K562 (cell line): Measurements from ENCODE around the gene PMP22. TPM values are rescaled to one million over a fixed set of nuclear protein-coding genes. Genes with fewer than 3 reads are reported as not detected.
A peak's percentile ranks its signal among the peaks of the same experiment; 100 is the strongest.

ENCODE experiments used
- ATAC-seq: fragments of 200-7000 bp; cut with Tn5 transposase; 3 replicates; pipeline ENCODE4 v1.9.1; 2020; ENCODE audit warnings: moderate library complexity
- Bru-seq: library from RNA; stranded (reverse); fragments of 400-500 nt; gene quantifications from one replicate; lab custom pipeline; 2021; lab: Mats Ljungman, UMichigan
- BruChase-seq, 2 experiments: library from RNA; stranded (reverse); fragments of 400-500 nt; gene quantifications; one replicate each; lab custom pipeline; 2021; lab: Mats Ljungman, UMichigan
- BruUV-seq: library from RNA; stranded (reverse); fragments of 400-500 nt; replicated peaks from 2 replicates; lab custom pipeline; 2021; lab: Mats Ljungman, UMichigan
- CTCF ChIA-PET: fragments of 300-600 bp; formaldehyde crosslinking; extraction: SDS; loops from one replicate; lab custom pipeline; 2021; ENCODE audit warnings: low intra/inter-chr PET ratio; lab: Yijun Ruan, JAX
- POLR2A ChIA-PET: fragments of 300-600, 350-650 bp; sonication (Branson Sonifier 250); formaldehyde crosslinking; extraction: SDS; loops from one replicate; lab custom pipeline; 2021; ENCODE audit warnings: antibody characterized with exemption, inconsistent platforms; lab: Yijun Ruan, JAX
- DNase-seq, 4 experiments: peaks; one replicate each; pipeline versions ENCODE4 v3.0.0 to v3.0.0-alpha.2; 2011 to 2018; ENCODE audit warnings: low spot score in 3 of 4, mixed read lengths in 3 of 4; ENCODE audit errors: extremely low read depth in 1 of 4
- FAIRE-seq: peaks from 2 replicates; lab custom pipeline; 2011; peaks lifted over from hg19 to GRCh38; lab: Jason Lieb, UNC
- H2AFZ ChIP-seq: 2 replicates; pipeline ENCODE4 v1.6.0; 2011; ENCODE audit warnings: low read depth, low read length, control low read depth, inconsistent platforms
- H3K27ac ChIP-seq: fragments of 200-600 bp; 3 replicates; pipeline ENCODE4 v1.8.0; 2011; ENCODE audit warnings: low read depth, mild to moderate bottlenecking, control low read depth, inconsistent platforms, low read length, moderate library complexity, mixed read lengths; ENCODE audit errors: extremely low read depth
- H3K27me3 ChIP-seq, 2 experiments: fragments of 300-600 bp in 1 of 2; 2 replicates in 1 of 2; 3 replicates in 1 of 2; pipeline versions ENCODE4 v1.6.0 to v1.8.0; 2011; ENCODE audit warnings: inconsistent platforms in 2 of 2, low read length in 2 of 2, mild to moderate bottlenecking in 1 of 2, mixed read lengths in 1 of 2, moderate library complexity in 1 of 2; ENCODE audit not compliant: control insufficient read depth in 2 of 2, insufficient read depth in 2 of 2
- H3K36me3 ChIP-seq: fragments of 300-600 bp; 3 replicates; pipeline ENCODE4 v1.8.0; 2011; ENCODE audit warnings: mild to moderate bottlenecking, low read length, inconsistent platforms; ENCODE audit not compliant: control insufficient read depth, insufficient read depth
- H3K4me1 ChIP-seq, 2 experiments: fragments of 200-600 bp in 1 of 2; replicated peaks in 1 of 2; 2 replicates in 1 of 2; 3 replicates in 1 of 2; pipeline versions ENCODE4 v1.5.1 to v1.8.0; 2011; ENCODE audit warnings: inconsistent platforms in 2 of 2, low read length in 2 of 2, mild to moderate bottlenecking in 1 of 2, mixed read lengths in 1 of 2, moderate library complexity in 1 of 2; ENCODE audit not compliant: control insufficient read depth in 2 of 2, insufficient read depth in 2 of 2
- H3K4me2 ChIP-seq: 2 replicates; pipeline ENCODE4 v1.6.1; 2011; ENCODE audit warnings: low read length, control low read depth, inconsistent platforms, mixed read lengths; ENCODE audit not compliant: insufficient read depth
- H3K4me3 ChIP-seq: fragments of 200-600 bp; sonication (generic), shearing (Covaris generic); 2 replicates; pipeline ENCODE4 v1.5.1; 2016; ENCODE audit warnings: control low read depth, inconsistent platforms
- H3K79me2 ChIP-seq: fragments of 200-600 bp; 3 replicates; pipeline ENCODE4 v1.8.0; 2011; ENCODE audit warnings: low read length, inconsistent platforms; ENCODE audit not compliant: control insufficient read depth, insufficient read depth
- H3K9ac ChIP-seq, 2 experiments: 2 replicates each; pipeline versions ENCODE4 v1.6.0 to v1.6.1; 2011; ENCODE audit warnings: low read depth in 2 of 2, low read length in 2 of 2, control low read depth in 1 of 2, inconsistent platforms in 1 of 2, mild to moderate bottlenecking in 1 of 2, mixed read lengths in 1 of 2; ENCODE audit not compliant: insufficient read depth in 1 of 2
- H3K9me1 ChIP-seq: one replicate; pipeline ENCODE4 v1.6.0; 2011; ENCODE audit warnings: inconsistent platforms, mild to moderate bottlenecking, low read length, moderate library complexity; ENCODE audit not compliant: control insufficient read depth, insufficient read depth
- H3K9me3 ChIP-seq: replicated peaks from 2 replicates; pipeline ENCODE4 v1.5.1; 2011; ENCODE audit warnings: low read depth, low read length, inconsistent platforms; ENCODE audit not compliant: control insufficient read depth, insufficient read depth
- H4K20me1 ChIP-seq: replicated peaks from 2 replicates; pipeline ENCODE4 v1.6.1; 2011; ENCODE audit warnings: low read length, inconsistent platforms, mixed read lengths; ENCODE audit not compliant: control insufficient read depth, insufficient read depth
- RBM17 ChIP-seq: fragments of 200-400 bp; formaldehyde crosslinking; IDR thresholded peaks from 2 replicates; pipeline ENCODE4 v1.6.1; 2017; ENCODE audit warnings: low read depth, mild to moderate bottlenecking, low read length, borderline replicate concordance
- SREBF1 ChIP-seq: fragments of 150-350 bp; IDR thresholded peaks from 2 replicates; pipeline ENCODE4 v1.6.1; 2014; ENCODE audit warnings: antibody characterized with exemption, low read depth, low read length, borderline replicate concordance
- STAT5A ChIP-seq: IDR thresholded peaks from 2 replicates; pipeline ENCODE4 v1.6.1; 2012; ENCODE audit warnings: low read length, inconsistent platforms, borderline replicate concordance
- TAF1 ChIP-seq: IDR thresholded peaks from 2 replicates; pipeline ENCODE4 v1.6.1; 2011; ENCODE audit warnings: mild to moderate bottlenecking, low read length, moderate library complexity; ENCODE audit not compliant: insufficient read depth, control insufficient read depth, severe bottlenecking; ENCODE audit errors: extremely low read depth
- TAF9B ChIP-seq: fragments of 450-650 bp; IDR thresholded peaks from 2 replicates; pipeline ENCODE4 v1.6.1; 2018; ENCODE audit warnings: mild to moderate bottlenecking; ENCODE audit not compliant: partially characterized antibody
- ZKSCAN3 ChIP-seq: fragments of 250-450 bp; sonication (Bioruptor Pico); IDR thresholded peaks from 2 replicates; pipeline ENCODE4 v1.4.0; 2020
- WGBS: fragments of 100-300 bp; shearing (Covaris generic); methylation state at CpG from one replicate; pipeline ENCODE4 v1.1.6; 2016; ENCODE audit warnings: low coverage, mixed read lengths; ENCODE audit not compliant: insufficient coverage; ENCODE audit errors: missing lambda C conversion rate; 5-methylcytosine and 5-hydroxymethylcytosine counted together
- in situ Hi-C: fragments of 300-500 bp; cut with MboI; formaldehyde crosslinking; loops from 4 replicates; pipeline ENCODE4 v1.15.0; 2018; ENCODE audit warnings: inconsistent platforms, mixed read lengths
- intact Hi-C: fragments of 100-400 bp; cut with micrococcal nuclease; formaldehyde crosslinking; loops from 2 replicates; pipeline ENCODE4 v1.14.2; 2022
- long read RNA-seq, 3 experiments: library from polyadenylated mRNA in 2 of 3; library from RNA in 1 of 3; unstranded in 2 of 3; stranded (forward) in 1 of 3; transcript quantifications; one replicate each; pipeline ENCODE4 v2.0.0, GENCODE V29; 2019 to 2022
- polyA minus RNA-seq, 3 experiments: library from RNA; depleted of rRNA, polyadenylated mRNA; stranded (reverse); fragments of >200 nt; gene quantifications; 2 replicates each; pipeline ENCODE4 v1.2.3, GENCODE V29; 2011
- polyA plus RNA-seq, 8 experiments: library from polyadenylated mRNA; depleted of rRNA in 4 of 8; stranded (reverse) in 5 of 8; unstranded in 3 of 8; fragments of >200 nt; fragmentation: Nextera tagmentation in 2 of 8; fragmentation: Illumina TruSeq in 1 of 8; extraction: Ambion mirVana in 2 of 8; extraction: Trizol in 1 of 8; gene quantifications; 2 replicates each; pipeline versions ENCODE4 v1.2.1 to v1.2.3, GENCODE V29; 2011 to 2014; ENCODE audit warnings: inconsistent platforms in 1 of 8, missing spikeins in 1 of 8
- total RNA-seq, 7 experiments: library from RNA; depleted of rRNA in 6 of 7; stranded (reverse); fragments of >200 nt in 6 of 7; fragmentation: Illumina TruSeq in 2 of 7; extraction: Trizol in 2 of 7; gene quantifications; 2 replicates each; pipeline versions ENCODE4 v1.2.1 to v1.2.3, GENCODE V29; 2011 to 2021; ENCODE audit warnings: low replicate concordance in 1 of 7
- TF ChIP-seq, protein P1 (sequence below): fragments of 250-450 bp; sonication (Bioruptor Pico); IDR thresholded peaks from 2 replicates; pipeline ENCODE4 v1.8.0; 2022; ENCODE audit warnings: moderate library complexity, mild to moderate bottlenecking, inconsistent platforms
- TF ChIP-seq, protein P2 (sequence below): fragments of 250-450 bp; sonication (Bioruptor Pico); IDR thresholded peaks from 2 replicates; pipeline ENCODE4 v1.8.0; 2021; ENCODE audit warnings: moderate library complexity, mild to moderate bottlenecking, inconsistent platforms
- TF ChIP-seq, protein P3 (sequence below): fragments of 450-650 bp; formaldehyde crosslinking; IDR thresholded peaks from 2 replicates; pipeline ENCODE4 v1.4.0; 2022; ENCODE audit warnings: missing genetic modification characterization

PMP22 gene
- 25.4 and 26.0 TPM in 2 replicates for total RNA-seq (2011; cell fraction: chromatin; rRNA removed; ENCODE audit: low replicate concordance)
- 30.4 and 30.5 TPM in 2 replicates for total RNA-seq (2011; cell fraction: nucleolus; rRNA removed)
- total RNA-seq (2011; cell fraction: nucleoplasm; rRNA removed), result 33.2 and 46.4 TPM in 2 replicates
- total RNA-seq (2014; rRNA removed), result 12.6 and 17.9 TPM in 2 replicates
- total RNA-seq (2014; rRNA removed; fragmentation: Illumina TruSeq; extraction: Trizol), result 22.5 and 25.2 TPM in 2 replicates
- total RNA-seq (2015; rRNA removed; fragmentation: Illumina TruSeq; extraction: Trizol), result 28.7 and 29.1 TPM in 2 replicates
- 25.8 and 26.1 TPM in 2 replicates for total RNA-seq (2021)
- polyA plus RNA-seq (2011; rRNA removed), result 24.8 and 29.8 TPM in 2 replicates
- polyA plus RNA-seq (2011; cell fraction: cytosol; rRNA removed), result 33.2 and 43.8 TPM in 2 replicates
- 11.7 and 16.0 TPM in 2 replicates for polyA plus RNA-seq (2011; cell fraction: nucleus; rRNA removed)
- 35.9 and 60.1 TPM in 2 replicates for polyA plus RNA-seq (2012)
- 38.4 and 45.2 TPM in 2 replicates for polyA plus RNA-seq (2014; fragmentation: Illumina TruSeq; extraction: Trizol)
- 10 to 100 TPM; 54.4 to 62.3 TPM for polyA plus RNA-seq (2014; fragmentation: Nextera tagmentation; extraction: Ambion mirVana)
- 22.6 and 27.4 TPM in 2 replicates for polyA plus RNA-seq (2014; rRNA removed)
- polyA minus RNA-seq (2011; rRNA and poly(A)+ RNA removed), result 44.8 and 48.5 TPM in 2 replicates
- polyA minus RNA-seq (2011; cell fraction: cytosol; rRNA and poly(A)+ RNA removed), result 17.1 and 33.0 TPM in 2 replicates
- 6.5 and 15.4 TPM in 2 replicates for polyA minus RNA-seq (2011; cell fraction: nucleus; rRNA and poly(A)+ RNA removed)
- Bru-seq, nascent RNA, result percentile 69 among the genes with signal in this experiment
- BruChase-seq, experiment 1, labeled RNA remaining after a 2-hour chase, result percentile 59 among the genes with signal in this experiment
- BruChase-seq, experiment 2, labeled RNA remaining after a 6-hour chase, result percentile 63 among the genes with signal in this experiment
- long read RNA-seq, experiment 1, transcript PMP22-203 (5 exons, 1,817 nt), result major isoform, 20 of 59 reads
- long read RNA-seq, experiment 1, partial matches to known transcripts, result 34 of 59 reads
- long read RNA-seq, experiment 1, other reads (novel, unspliced or antisense), result 4 of 59 reads
- long read RNA-seq, experiment 2, partial matches to known transcripts, result 8 of 22 reads
- long read RNA-seq, experiment 2, other reads (novel, unspliced or antisense), result 11 of 22 reads
- long read RNA-seq, experiment 3, transcript PMP22-203 (5 exons, 1,817 nt), result major isoform, 7 of 24 reads
- long read RNA-seq, experiment 3, partial matches to known transcripts, result 16 of 24 reads
- long read RNA-seq, experiment 3, other reads (novel, unspliced or antisense), result 1 of 24 reads

DNA sequence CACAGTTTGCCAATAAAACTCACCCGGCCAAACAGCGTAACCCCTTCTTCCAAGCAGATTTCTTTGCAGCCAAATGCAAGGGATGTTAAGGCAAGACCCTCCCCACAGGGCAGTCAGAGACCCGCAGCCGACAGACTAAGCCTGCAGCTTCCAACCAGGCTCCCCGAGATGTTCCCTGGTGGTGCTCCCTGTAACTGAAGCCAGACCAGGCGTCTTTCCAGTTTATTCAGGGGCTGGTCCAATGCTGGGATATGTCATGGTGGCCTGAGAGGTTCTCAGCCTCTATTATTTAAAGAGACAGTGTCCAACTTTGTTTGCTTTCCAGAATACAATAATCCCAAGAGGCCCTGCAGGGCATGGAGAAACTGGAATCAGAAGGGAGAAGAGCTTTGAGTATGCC is at the start of gene PMP22:
Gene PMP22, minus strand, starts transcription at position 196 of the 400 bp plus-strand sequence. CDS start 4,599 bp downstream, outside the sequence.
- Histone ChIP-seq H3K79me2 (peaks cover under 1% of the 10 kb centered on the region; the same call in 1 of the 3 replicates), H3K4me2 (no peak within 1 kb of the TSS), H3K9me3 (no peaks in the 10 kb centered on the region), H3K27me3 (peaks cover 0 to 29% of the 10 kb centered on the region in 2 experiments; a peak in 2 of 5 replicates), H3K4me1 (peaks cover 14 to 29% of the 10 kb centered on the region in 2 experiments), H3K4me3 (no peak within 1 kb of the TSS), H4K20me1 (no peaks in the 10 kb centered on the region), H3K9ac (no peak within 1 kb of the TSS), H3K36me3 (no peaks in the 10 kb centered on the region), H2AFZ (no peak within 1 kb of the TSS), H3K27ac (no peak within 1 kb of the TSS), H3K9me1 (no peaks in the 10 kb centered on the region)
- DNase-seq (no peak), FAIRE-seq (no peak), ATAC-seq (no peak)
- POLR2A ChIA-PET, result no interaction called here
- no TSS peak for BruUV-seq
- 29% methylated on average over 6 of the region's 6 CpGs for WGBS
- TF ChIP-seq, protein P1, sequence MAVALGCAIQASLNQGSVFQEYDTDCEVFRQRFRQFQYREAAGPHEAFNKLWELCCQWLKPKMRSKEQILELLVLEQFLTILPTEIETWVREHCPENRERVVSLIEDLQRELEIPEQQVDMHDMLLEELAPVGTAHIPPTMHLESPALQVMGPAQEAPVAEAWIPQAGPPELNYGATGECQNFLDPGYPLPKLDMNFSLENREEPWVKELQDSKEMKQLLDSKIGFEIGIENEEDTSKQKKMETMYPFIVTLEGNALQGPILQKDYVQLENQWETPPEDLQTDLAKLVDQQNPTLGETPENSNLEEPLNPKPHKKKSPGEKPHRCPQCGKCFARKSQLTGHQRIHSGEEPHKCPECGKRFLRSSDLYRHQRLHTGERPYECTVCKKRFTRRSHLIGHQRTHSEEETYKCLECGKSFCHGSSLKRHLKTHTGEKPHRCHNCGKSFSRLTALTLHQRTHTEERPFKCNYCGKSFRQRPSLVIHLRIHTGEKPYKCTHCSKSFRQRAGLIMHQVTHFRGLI (CRISPR knock-in tag), result no peak
- TF ChIP-seq TAF9B, result no peak
- TF ChIP-seq TAF1, result no peak
- no peak for TF ChIP-seq RBM17
- TF ChIP-seq SREBF1, result no peak
- no peak for TF ChIP-seq STAT5A
- TF ChIP-seq, protein P2, sequence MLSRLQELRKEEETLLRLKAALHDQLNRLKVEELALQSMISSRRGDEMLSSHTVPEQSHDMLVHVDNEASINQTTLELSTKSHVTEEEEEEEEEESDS, result no peak
- TF ChIP-seq ZKSCAN3, result no peak
- TF ChIP-seq, protein P3, sequence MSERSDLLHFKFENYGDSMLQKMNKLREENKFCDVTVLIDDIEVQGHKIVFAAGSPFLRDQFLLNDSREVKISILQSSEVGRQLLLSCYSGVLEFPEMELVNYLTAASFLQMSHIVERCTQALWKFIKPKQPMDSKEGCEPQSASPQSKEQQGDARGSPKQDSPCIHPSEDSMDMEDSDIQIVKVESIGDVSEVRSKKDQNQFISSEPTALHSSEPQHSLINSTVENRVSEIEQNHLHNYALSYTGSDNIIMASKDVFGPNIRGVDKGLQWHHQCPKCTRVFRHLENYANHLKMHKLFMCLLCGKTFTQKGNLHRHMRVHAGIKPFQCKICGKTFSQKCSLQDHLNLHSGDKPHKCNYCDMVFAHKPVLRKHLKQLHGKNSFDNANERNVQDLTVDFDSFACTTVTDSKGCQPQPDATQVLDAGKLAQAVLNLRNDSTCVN (CRISPR knock-in tag), result no peak
- intact Hi-C loops, result no loop called here
- in situ Hi-C loops, result loop anchor here (25.0 kb wide), 1 partner anchor 697 kb away; no protein-coding TSS in a partner anchor
- CTCF ChIA-PET, result no interaction called here
